Stimulated activated CD8-positive, alpha-beta memory T cell treated with anti-CD3 and anti-CD28 coated beads, Interleukin-15, amount 100 ng/mL, for 4 hours (primary cell): ENCODE results near the gene EIF3M.
A peak's percentile ranks its signal among the peaks of the same experiment; 100 is the strongest.

Experiments
- DNase-seq, 2 donors: peaks; one replicate each; pipeline ENCODE4 v3.0.0-alpha.2; 2020; ENCODE audit warnings: low read depth in 2 of 2

Gene EIF3M

GRCh38 chr11:32583459-32584271 lies at the start of gene EIF3M:
Gene EIF3M (plus strand): TSS chr11:32583831. CDS start chr11:32583888, 57 bp downstream.
- DNase-seq, result peak; percentile 89

GRCh38 chr11:32538804-32539203 lies 44.8 kb upstream of the EIF3M start:
- no peak for DNase-seq

GRCh38 chr11:32549611-32550187 lies 33.9 kb upstream of the EIF3M start:
- no peak for DNase-seq

- DNase-seq, result no peak
Observed at GRCh38 chr11:32550207-32550606, 33.4 kb upstream of the EIF3M start.

GRCh38 chr11:32555091-32555490 lies 28.5 kb upstream of the EIF3M start:
- DNase-seq, result no peak

- DNase-seq, result no peak
Observed at GRCh38 chr11:32555895-32556294, 27.7 kb upstream of the EIF3M start.

GRCh38 chr11:32561835-32562234 lies 21.8 kb upstream of the EIF3M start:
- no peak for DNase-seq

- no peak for DNase-seq
Observed at GRCh38 chr11:32562839-32563599, 20.6 kb upstream of the EIF3M start.

- DNase-seq, result no peak
Observed at GRCh38 chr11:32563600-32563959, 20.1 kb upstream of the EIF3M start.

- DNase-seq, result no peak
Observed at GRCh38 chr11:32566517-32566916, 17.1 kb upstream of the EIF3M start.

GRCh38 chr11:32567154-32567553 lies 16.5 kb upstream of the EIF3M start:
- no peak for DNase-seq

- DNase-seq, result no peak
Observed at GRCh38 chr11:32569313-32569881, 14.2 kb upstream of the EIF3M start.

GRCh38 chr11:32571039-32571438 lies 12.6 kb upstream of the EIF3M start:
- no peak for DNase-seq

- DNase-seq, result no peak
Observed at GRCh38 chr11:32573228-32573627, 10.4 kb upstream of the EIF3M start.

GRCh38 chr11:32574421-32574820 lies 9.2 kb upstream of the EIF3M start:
- no peak for DNase-seq

- no peak for DNase-seq
Observed at GRCh38 chr11:32575070-32575469, 8.6 kb upstream of the EIF3M start.

- no peak for DNase-seq
Observed at GRCh38 chr11:32576456-32576855, 7.2 kb upstream of the EIF3M start.

GRCh38 chr11:32580967-32581366 lies 2.7 kb upstream of the EIF3M start:
- DNase-seq, result no peak

- no peak for DNase-seq
Observed at GRCh38 chr11:32581556-32581955, 2.1 kb upstream of the EIF3M start.

- DNase-seq, result no peak
Observed at GRCh38 chr11:32584921-32585320, 1.3 kb downstream of the EIF3M start.

GRCh38 chr11:32586576-32587190 lies 3.1 kb downstream of the EIF3M start:
- no peak for DNase-seq

GRCh38 chr11:32594272-32594671 lies 10.6 kb downstream of the EIF3M start:
- no peak for DNase-seq
